HepG2 (cell line): ENCODE data around the gene TDRD9.

Experiments used
- BHLHE40 ChIP-seq: IDR thresholded peaks from 2 replicates; pipeline ENCODE4 v1.6.1; 2011; ENCODE audit warnings: low read length, improper control_type of control experiment
- CAMTA2 ChIP-seq: sonication (generic); formaldehyde crosslinking; IDR thresholded peaks from 2 replicates; pipeline ENCODE4 v1.4.0; 2020; ENCODE audit warnings: mild to moderate bottlenecking, missing genetic modification reagents, borderline replicate concordance
- FOXO4 ChIP-seq: sonication (generic); formaldehyde crosslinking; conservative IDR thresholded peaks from 2 replicates; pipeline ENCODE4 v1.8.1; 2023; ENCODE audit warnings: missing genetic modification reagents

- no peak for TF ChIP-seq CAMTA2 (CRISPR knock-in tag)
- no peak for TF ChIP-seq BHLHE40
- no peak for TF ChIP-seq FOXO4
These were observed 12.6 kb upstream of the TDRD9 start for GRCh38 chr14:103915616-103916015.
